SU-DHL-6 (cell line): ENCODE results near the gene MAP3K2.

Source experiments
- H2AFZ ChIP-seq: fragments of 200-600 bp; sonication (generic); 2 replicates; pipeline ENCODE4 v1.6.1; 2014; ENCODE audit warnings: low read depth, mild to moderate bottlenecking, moderate library complexity, mixed read lengths, antibody characterized with exemption, low read length; ENCODE audit not compliant: severe bottlenecking
- H3F3A ChIP-seq: fragments of 200-600 bp; shearing (Covaris generic); 2 replicates; pipeline ENCODE4 v1.6.0; 2016; ENCODE audit warnings: antibody characterized with exemption, mild to moderate bottlenecking; ENCODE audit not compliant: insufficient read depth
- H3K27ac ChIP-seq: fragments of 200-600 bp; sonication (generic); 2 replicates; pipeline ENCODE4 v1.5.1; 2016; ENCODE audit warnings: low read depth, mild to moderate bottlenecking, low read length, moderate library complexity, mixed read lengths
- H3K27me3 ChIP-seq: fragments of 200-600 bp; sonication (generic), shearing (Covaris generic); 2 replicates; pipeline ENCODE4 v1.6.0; 2014; ENCODE audit warnings: mild to moderate bottlenecking, low read length
- H3K36me3 ChIP-seq: fragments of 200-600 bp; sonication (generic); 2 replicates; pipeline ENCODE4 v1.6.1; 2014; ENCODE audit warnings: mild to moderate bottlenecking, low read length, mixed read lengths
- H3K4me2 ChIP-seq: fragments of 300-600, 200-600 bp; shearing (Covaris generic), sonication (generic); 2 replicates; pipeline ENCODE4 v1.6.0; 2014; ENCODE audit warnings: low read length, low read depth, mild to moderate bottlenecking; ENCODE audit not compliant: poor library complexity, severe bottlenecking
- H3K4me3 ChIP-seq: fragments of 200-600 bp; sonication (generic); 2 replicates; pipeline ENCODE4 v1.5.1; 2014; ENCODE audit warnings: antibody characterized with exemption, low read length, mild to moderate bottlenecking, mixed read lengths; ENCODE audit not compliant: insufficient read depth, poor library complexity, severe bottlenecking
- H3K79me2 ChIP-seq: fragments of 200-600 bp; sonication (generic); 2 replicates; pipeline ENCODE4 v1.6.1; 2014; ENCODE audit warnings: mild to moderate bottlenecking, low read length, moderate library complexity; ENCODE audit not compliant: insufficient read depth
- H3K9ac ChIP-seq: fragments of 200-600 bp; sonication (generic); 2 replicates; pipeline ENCODE4 v1.7.0; 2014; ENCODE audit warnings: mild to moderate bottlenecking, low read length
- H3K9me2 ChIP-seq: fragments of 200-600 bp; sonication (generic); replicated peaks from 2 replicates; pipeline ENCODE4 v1.6.1; 2014; ENCODE audit warnings: low read length; ENCODE audit not compliant: insufficient read depth
- H3K9me3 ChIP-seq: fragments of 200-600 bp; sonication (generic); 2 replicates; pipeline ENCODE4 v1.6.1; 2014; ENCODE audit warnings: low read length, mixed read lengths; ENCODE audit not compliant: insufficient read depth
- H4K20me1 ChIP-seq: fragments of 200-600 bp; sonication (generic); 2 replicates; pipeline ENCODE4 v1.6.1; 2014; ENCODE audit warnings: low read depth, mild to moderate bottlenecking, antibody characterized with exemption, low read length, moderate library complexity, mixed read lengths
- CTCF ChIP-seq: fragments of 200-600 bp; sonication (generic); IDR thresholded peaks from one replicate; pipeline ENCODE4 v1.5.1; 2017; ENCODE audit warnings: antibody characterized with exemption, mild to moderate bottlenecking, low read length, moderate library complexity; ENCODE audit not compliant: insufficient read depth, poor library complexity, severe bottlenecking
- EZH2phosphoT487 ChIP-seq: fragments of 200-600 bp; sonication (generic), shearing (Covaris generic); conservative IDR thresholded peaks from 2 replicates; pipeline ENCODE4 v1.6.1; 2018; ENCODE audit warnings: mild to moderate bottlenecking, antibody characterized with exemption, low read length, moderate library complexity, mixed read lengths

Gene MAP3K2

GRCh38 chr2:127320067-127320466 is 67.7 kb downstream of the MAP3K2 start:
- H3K4me2 ChIP-seq = no peak overlapping the region
- no peak for TF ChIP-seq CTCF
- TF ChIP-seq EZH2phosphoT487 = no peak
- H3K27me3 ChIP-seq = no peaks in the 10 kb centered on the region
- no peak overlapping the region for H3K4me3 ChIP-seq
- no peak overlapping the region for H3K9ac ChIP-seq
- H3K9me3 ChIP-seq = no peaks in the 10 kb centered on the region
- no peaks in the 10 kb centered on the region for H3F3A ChIP-seq
- no peaks in the 10 kb centered on the region for H4K20me1 ChIP-seq
- no peak overlapping the region for H3K27ac ChIP-seq
- H3K36me3 ChIP-seq = peaks cover 47% of the 10 kb centered on the region
- no peaks in the 10 kb centered on the region for H3K79me2 ChIP-seq
- no peak overlapping the region for H2AFZ ChIP-seq
- H3K9me2 ChIP-seq = no peaks in the 10 kb centered on the region

- Histone ChIP-seq H3K4me2 (no peak overlapping the region), H2AFZ (no peak overlapping the region), H3K9me3 (no peaks in the 10 kb centered on the region), H3K4me3 (no peak overlapping the region), H3K79me2 (no peaks in the 10 kb centered on the region), H3F3A (no peaks in the 10 kb centered on the region), H3K27me3 (no peaks in the 10 kb centered on the region), H4K20me1 (no peaks in the 10 kb centered on the region), H3K36me3 (peaks cover 32% of the 10 kb centered on the region; the same call in 1 of the 2 replicates), H3K9me2 (no peaks in the 10 kb centered on the region), H3K9ac (no peak overlapping the region), H3K27ac (no peak overlapping the region)
- no peak for TF ChIP-seq CTCF
- no peak for TF ChIP-seq EZH2phosphoT487
Measured at GRCh38 chr2:127314193-127314988, 73.4 kb downstream of the MAP3K2 start.

- H3K4me2 ChIP-seq = no peak overlapping the region
Measured at GRCh38 chr2:127313406-127313805, 74.4 kb downstream of the MAP3K2 start.

More at GRCh38 chr2:127313406-127313805, 74.4 kb downstream of the MAP3K2 start:
- no peak for TF ChIP-seq CTCF
- TF ChIP-seq EZH2phosphoT487 = no peak
- H3K36me3 ChIP-seq = peaks cover 32% of the 10 kb centered on the region; the same call in 1 of the 2 replicates
- H3K4me3 ChIP-seq = no peak overlapping the region
- H3K9ac ChIP-seq = no peak overlapping the region
- no peaks in the 10 kb centered on the region for H3K9me2 ChIP-seq
- H4K20me1 ChIP-seq = no peaks in the 10 kb centered on the region
- H3K27me3 ChIP-seq = no peaks in the 10 kb centered on the region
- H2AFZ ChIP-seq = no peak overlapping the region
- H3K9me3 ChIP-seq = no peaks in the 10 kb centered on the region
- no peak overlapping the region for H3K27ac ChIP-seq
- H3F3A ChIP-seq = no peaks in the 10 kb centered on the region
- no peaks in the 10 kb centered on the region for H3K79me2 ChIP-seq
